Thoracic aorta (tissue), 2 donors: ENCODE measurements around the gene PAK5. TPM values are rescaled to one million over a fixed set of nuclear protein-coding genes. Genes with fewer than 3 reads are reported as not detected.

ENCODE experiments used
- ATAC-seq: fragments of 150-250 bp; one replicate; pipeline ENCODE4 v1.8.0; 2017; ENCODE audit warnings: low read depth; ENCODE audit not compliant: insufficient number of reproducible peaks, low FRiP score
- DNase-seq: peaks from one replicate; pipeline ENCODE4 v3.0.0-alpha.2; 2020; ENCODE audit warnings: low spot score
- H3K27ac ChIP-seq, 2 donors: fragments of 200-600 bp; sonication (generic); 1 replicate in 1 of 2; 2 replicates in 1 of 2; pipeline ENCODE4 v1.5.1; 2016; ENCODE audit warnings: mild to moderate bottlenecking in 2 of 2, moderate library complexity in 2 of 2
- H3K27me3 ChIP-seq: fragments of 200-600 bp; sonication (generic); replicated peaks from 2 replicates; pipeline ENCODE4 v1.6.0; 2016; ENCODE audit warnings: mild to moderate bottlenecking; ENCODE audit not compliant: insufficient read depth
- H3K36me3 ChIP-seq: fragments of 200-600 bp; sonication (generic); one replicate; pipeline ENCODE4 v1.5.1; 2016
- H3K4me1 ChIP-seq, 2 donors: fragments of 200-600 bp; sonication (generic); 1 replicate in 1 of 2; 2 replicates in 1 of 2; pipeline versions ENCODE4 v1.5.1 to v1.6.0; 2016; ENCODE audit warnings: low read depth in 2 of 2, mild to moderate bottlenecking in 1 of 2; ENCODE audit not compliant: control insufficient read depth in 1 of 2
- H3K4me3 ChIP-seq: fragments of 200-600 bp; sonication (generic); 2 replicates; pipeline ENCODE4 v1.5.1; 2016; ENCODE audit warnings: mild to moderate bottlenecking
- H3K9me3 ChIP-seq: fragments of 200-600 bp; sonication (generic); 2 replicates; pipeline ENCODE4 v1.5.1; 2016
- CTCF ChIP-seq: fragments of 200-600 bp; sonication (generic); IDR thresholded peaks from one replicate; pipeline ENCODE4 v1.5.1; 2019; ENCODE audit warnings: antibody characterized with exemption
- total RNA-seq, 2 donors: library from RNA; depleted of rRNA; stranded (reverse); fragments of >200 nt; gene quantifications; one replicate each; pipeline versions ENCODE4 v1.1.0 to v1.2.3, GENCODE V29; 2016

Gene PAK5
- total RNA-seq, 2 donors from 2014 or later: not detected

- DNase-seq (no peak), ATAC-seq (no peak)
- no peak overlapping the region for H3K4me3 ChIP-seq
- H3K4me1 ChIP-seq: no peaks in the 10 kb centered on the region
- no peaks in the 10 kb centered on the region for H3K36me3 ChIP-seq
- H3K9me3 ChIP-seq: no peaks in the 10 kb centered on the region
- no peak for TF ChIP-seq CTCF
- no peaks in the 10 kb centered on the region for H3K27me3 ChIP-seq
- no peak overlapping the region for H3K27ac ChIP-seq
These were observed 304.9 kb downstream of the PAK5 start for GRCh38 chr20:9534025-9534424.

GRCh38 chr20:9532069-9532838, 306.6 kb downstream of the PAK5 start:
- no peak overlapping the region for H3K27ac ChIP-seq
- no peak overlapping the region for H3K4me3 ChIP-seq
- no peak for ATAC-seq
- H3K9me3 ChIP-seq: no peaks in the 10 kb centered on the region
- DNase-seq: no peak
- H3K4me1 ChIP-seq: no peaks in the 10 kb centered on the region
- H3K36me3 ChIP-seq: no peaks in the 10 kb centered on the region
- no peak for TF ChIP-seq CTCF
- no peaks in the 10 kb centered on the region for H3K27me3 ChIP-seq

- H3K27ac ChIP-seq: no peak overlapping the region
- no peak overlapping the region for H3K4me3 ChIP-seq
- H3K27me3 ChIP-seq: no peaks in the 10 kb centered on the region
- no peak for DNase-seq
- ATAC-seq: no peak
- H3K9me3 ChIP-seq: no peaks in the 10 kb centered on the region
- no peak for TF ChIP-seq CTCF
- H3K36me3 ChIP-seq: no peaks in the 10 kb centered on the region
- H3K4me1 ChIP-seq: no peaks in the 10 kb centered on the region
These were observed 307.3 kb downstream of the PAK5 start for GRCh38 chr20:9531581-9531980.

- DNase-seq: no peak
- Histone ChIP-seq H3K9me3 (no peaks in the 10 kb centered on the region), H3K36me3 (no peaks in the 10 kb centered on the region), H3K27ac (no peak overlapping the region), H3K4me1 (no peaks in the 10 kb centered on the region), H3K27me3 (no peaks in the 10 kb centered on the region), H3K4me3 (no peak overlapping the region)
- ATAC-seq: no peak
- no peak for TF ChIP-seq CTCF
These were observed 315.2 kb downstream of the PAK5 start for GRCh38 chr20:9523636-9524035.

- TF ChIP-seq CTCF: no peak
- DNase-seq: no peak
- no peak for ATAC-seq
- Histone ChIP-seq H3K36me3 (no peaks in the 10 kb centered on the region), H3K27me3 (no peaks in the 10 kb centered on the region), H3K27ac (no peak overlapping the region), H3K9me3 (no peaks in the 10 kb centered on the region), H3K4me1 (peaks cover 6 to 13% of the 10 kb centered on the region in 2 donors), H3K4me3 (no peak overlapping the region)
These were observed 318.8 kb downstream of the PAK5 start for GRCh38 chr20:9520086-9520485.
